Measurements from ENCODE around the gene DNAH12. TPM values are rescaled to one million over a fixed set of nuclear protein-coding genes. Genes with fewer than 3 reads are reported as not detected.
"Not testable (repeated sequence)": the region's sequence is repeated elsewhere in the genome, so short reads cannot be mapped to it uniquely, and the experiment has no call there.

DNAH12 gene
- total RNA-seq, 1 donor from 2014 or later: not detected

GRCh38 chr3:57500506-57500905, 43.6 kb downstream of the DNAH12 start:
- intact Hi-C loops (cut with micrococcal nuclease): no loop called here
- Mint-ChIP-seq H3K4me3 (ENCODE audit: low read depth) (no peak overlapping the region), H3K9me3 (no peaks in the 10 kb centered on the region), H3K27me3 (ENCODE audit: low read depth) (peaks cover 8% of the 10 kb centered on the region), H3K4me1 (ENCODE audit: low read depth) (no peaks in the 10 kb centered on the region), H3K27ac (no peak overlapping the region), H3K36me3 (ENCODE audit: low read depth) (no peaks in the 10 kb centered on the region)
- no peak for DNase-seq (ENCODE audit: low spot score)

- Mint-ChIP-seq H3K4me3 (ENCODE audit: low read depth) (no peak overlapping the region), H3K9me3 (no peaks in the 10 kb centered on the region), H3K36me3 (ENCODE audit: low read depth) (no peaks in the 10 kb centered on the region), H3K4me1 (ENCODE audit: low read depth) (no peaks in the 10 kb centered on the region), H3K27me3 (ENCODE audit: low read depth) (peaks cover 4% of the 10 kb centered on the region), H3K27ac (no peak overlapping the region)
- intact Hi-C loops (cut with micrococcal nuclease): no loop called here
- DNase-seq (ENCODE audit: low spot score): no peak
These were observed 46.2 kb downstream of the DNAH12 start for GRCh38 chr3:57497904-57498303.

- Mint-ChIP-seq H3K4me3 (ENCODE audit: low read depth) (no peak overlapping the region), H3K9me3 (no peaks in the 10 kb centered on the region), H3K36me3 (ENCODE audit: low read depth) (no peaks in the 10 kb centered on the region), H3K27ac (no peak overlapping the region), H3K4me1 (ENCODE audit: low read depth) (no peaks in the 10 kb centered on the region), H3K27me3 (ENCODE audit: low read depth) (peaks cover 2% of the 10 kb centered on the region)
- DNase-seq (ENCODE audit: low spot score): no peak
- intact Hi-C loops (cut with micrococcal nuclease): no loop called here
These were observed 59.6 kb downstream of the DNAH12 start for GRCh38 chr3:57484563-57484962.

- intact Hi-C loops (cut with micrococcal nuclease); H3K9me3 Mint-ChIP-seq; DNase-seq (ENCODE audit: low spot score); H3K4me3 Mint-ChIP-seq (ENCODE audit: low read depth); H3K36me3 Mint-ChIP-seq (ENCODE audit: low read depth); H3K27ac Mint-ChIP-seq; H3K27me3 Mint-ChIP-seq (ENCODE audit: low read depth); H3K4me1 Mint-ChIP-seq (ENCODE audit: low read depth): not testable (repeated sequence)
These were observed 67.0 kb downstream of the DNAH12 start for GRCh38 chr3:57477193-57477592.

GRCh38 chr3:57464801-57465200, 79.3 kb downstream of the DNAH12 start:
- H3K9me3 Mint-ChIP-seq: no peaks in the 10 kb centered on the region
- intact Hi-C loops (cut with micrococcal nuclease): no loop called here
- no peak overlapping the region for H3K4me3 Mint-ChIP-seq (ENCODE audit: low read depth)
- H3K27ac Mint-ChIP-seq: no peak overlapping the region
- H3K36me3 Mint-ChIP-seq (ENCODE audit: low read depth): no peaks in the 10 kb centered on the region
- H3K4me1 Mint-ChIP-seq (ENCODE audit: low read depth): no peaks in the 10 kb centered on the region
- no peak for DNase-seq (ENCODE audit: low spot score)
- H3K27me3 Mint-ChIP-seq (ENCODE audit: low read depth): peaks cover 16% of the 10 kb centered on the region

- intact Hi-C loops (cut with micrococcal nuclease): no loop called here
- no peak for DNase-seq (ENCODE audit: low spot score)
- Mint-ChIP-seq H3K36me3 (ENCODE audit: low read depth) (no peaks in the 10 kb centered on the region), H3K27me3 (ENCODE audit: low read depth) (peaks cover 16% of the 10 kb centered on the region), H3K9me3 (no peaks in the 10 kb centered on the region), H3K4me3 (ENCODE audit: low read depth) (no peak overlapping the region), H3K27ac (no peak overlapping the region), H3K4me1 (ENCODE audit: low read depth) (no peaks in the 10 kb centered on the region)
These were observed 80.1 kb downstream of the DNAH12 start for GRCh38 chr3:57464011-57464410.

GRCh38 chr3:57451150-57451846, 92.8 kb downstream of the DNAH12 start:
- H3K27ac Mint-ChIP-seq: no peak overlapping the region
- H3K9me3 Mint-ChIP-seq: no peaks in the 10 kb centered on the region
- H3K4me1 Mint-ChIP-seq (ENCODE audit: low read depth): no peaks in the 10 kb centered on the region
- intact Hi-C loops (cut with micrococcal nuclease): no loop called here
- no peak for DNase-seq (ENCODE audit: low spot score)
- H3K27me3 Mint-ChIP-seq (ENCODE audit: low read depth): peaks cover 4% of the 10 kb centered on the region
- no peaks in the 10 kb centered on the region for H3K36me3 Mint-ChIP-seq (ENCODE audit: low read depth)
- no peak overlapping the region for H3K4me3 Mint-ChIP-seq (ENCODE audit: low read depth)

- DNase-seq (ENCODE audit: low spot score); H3K4me3 Mint-ChIP-seq (ENCODE audit: low read depth); H3K4me1 Mint-ChIP-seq (ENCODE audit: low read depth); H3K27ac Mint-ChIP-seq; H3K36me3 Mint-ChIP-seq (ENCODE audit: low read depth); intact Hi-C loops (cut with micrococcal nuclease); H3K27me3 Mint-ChIP-seq (ENCODE audit: low read depth); H3K9me3 Mint-ChIP-seq: not testable (repeated sequence)
These were observed 94.8 kb downstream of the DNAH12 start for GRCh38 chr3:57449276-57449847.

GRCh38 chr3:57448489-57448888, 95.7 kb downstream of the DNAH12 start:
- H3K4me3 Mint-ChIP-seq (ENCODE audit: low read depth); H3K27ac Mint-ChIP-seq; H3K27me3 Mint-ChIP-seq (ENCODE audit: low read depth); H3K9me3 Mint-ChIP-seq; intact Hi-C loops (cut with micrococcal nuclease); DNase-seq (ENCODE audit: low spot score); H3K4me1 Mint-ChIP-seq (ENCODE audit: low read depth); H3K36me3 Mint-ChIP-seq (ENCODE audit: low read depth): not testable (repeated sequence)

- H3K4me3 Mint-ChIP-seq (ENCODE audit: low read depth): no peak overlapping the region
- H3K4me1 Mint-ChIP-seq (ENCODE audit: low read depth): no peaks in the 10 kb centered on the region
- no peak overlapping the region for H3K27ac Mint-ChIP-seq
- H3K36me3 Mint-ChIP-seq (ENCODE audit: low read depth): no peaks in the 10 kb centered on the region
- peaks cover 8% of the 10 kb centered on the region for H3K27me3 Mint-ChIP-seq (ENCODE audit: low read depth)
- intact Hi-C loops (cut with micrococcal nuclease): no loop called here
- DNase-seq (ENCODE audit: low spot score): no peak
- H3K9me3 Mint-ChIP-seq: no peaks in the 10 kb centered on the region
These were observed 97.8 kb downstream of the DNAH12 start for GRCh38 chr3:57446318-57446841.

- no peaks in the 10 kb centered on the region for H3K36me3 Mint-ChIP-seq (ENCODE audit: low read depth)
- H3K4me1 Mint-ChIP-seq (ENCODE audit: low read depth): no peaks in the 10 kb centered on the region
- DNase-seq (ENCODE audit: low spot score): no peak
- H3K27me3 Mint-ChIP-seq (ENCODE audit: low read depth): peaks cover 16% of the 10 kb centered on the region
- no peak overlapping the region for H3K4me3 Mint-ChIP-seq (ENCODE audit: low read depth)
- intact Hi-C loops (cut with micrococcal nuclease): no loop called here
- H3K9me3 Mint-ChIP-seq: no peaks in the 10 kb centered on the region
- H3K27ac Mint-ChIP-seq: no peak overlapping the region
These were observed 99.7 kb downstream of the DNAH12 start for GRCh38 chr3:57444469-57444868.

- H3K27me3 Mint-ChIP-seq (ENCODE audit: low read depth): peaks cover 23% of the 10 kb centered on the region
- H3K4me3 Mint-ChIP-seq (ENCODE audit: low read depth); intact Hi-C loops (cut with micrococcal nuclease); H3K4me1 Mint-ChIP-seq (ENCODE audit: low read depth); H3K9me3 Mint-ChIP-seq; H3K36me3 Mint-ChIP-seq (ENCODE audit: low read depth); H3K27ac Mint-ChIP-seq; DNase-seq (ENCODE audit: low spot score): not testable (repeated sequence)
These were observed 104.0 kb downstream of the DNAH12 start for GRCh38 chr3:57440144-57440543.

GRCh38 chr3:57438460-57438859, 105.7 kb downstream of the DNAH12 start:
- H3K36me3 Mint-ChIP-seq (ENCODE audit: low read depth); H3K4me3 Mint-ChIP-seq (ENCODE audit: low read depth); H3K9me3 Mint-ChIP-seq; DNase-seq (ENCODE audit: low spot score); intact Hi-C loops (cut with micrococcal nuclease); H3K4me1 Mint-ChIP-seq (ENCODE audit: low read depth); H3K27ac Mint-ChIP-seq: not testable (repeated sequence)
- H3K27me3 Mint-ChIP-seq (ENCODE audit: low read depth): peaks cover 23% of the 10 kb centered on the region

Measured in activated T-helper 2 cell treated with anti-CD3 and anti-CD28 coated beads, Interferon-gamma antibody, Interleukin-2, Interleukin-4, amounts not matched to agents 10 μg/mL and 5 μg/mL and 100 μg/mL, durations not matched to agents 14 hours and 24 hours and 36 hours (primary cell).